CD4-positive, alpha-beta T cell treated with Interferon alpha-2 for 1 hour (primary cell): Measurements from ENCODE around the gene ADAMTS17.

Experiments used
- DNase-seq, 2 donors: peaks; one replicate each; pipeline ENCODE4 v3.0.0-alpha.2; 2020 to 2022

Gene ADAMTS17

GRCh38 chr15:100061944-100062343 is 279.8 kb downstream of the ADAMTS17 start:
- DNase-seq, result no peak

DNA sequence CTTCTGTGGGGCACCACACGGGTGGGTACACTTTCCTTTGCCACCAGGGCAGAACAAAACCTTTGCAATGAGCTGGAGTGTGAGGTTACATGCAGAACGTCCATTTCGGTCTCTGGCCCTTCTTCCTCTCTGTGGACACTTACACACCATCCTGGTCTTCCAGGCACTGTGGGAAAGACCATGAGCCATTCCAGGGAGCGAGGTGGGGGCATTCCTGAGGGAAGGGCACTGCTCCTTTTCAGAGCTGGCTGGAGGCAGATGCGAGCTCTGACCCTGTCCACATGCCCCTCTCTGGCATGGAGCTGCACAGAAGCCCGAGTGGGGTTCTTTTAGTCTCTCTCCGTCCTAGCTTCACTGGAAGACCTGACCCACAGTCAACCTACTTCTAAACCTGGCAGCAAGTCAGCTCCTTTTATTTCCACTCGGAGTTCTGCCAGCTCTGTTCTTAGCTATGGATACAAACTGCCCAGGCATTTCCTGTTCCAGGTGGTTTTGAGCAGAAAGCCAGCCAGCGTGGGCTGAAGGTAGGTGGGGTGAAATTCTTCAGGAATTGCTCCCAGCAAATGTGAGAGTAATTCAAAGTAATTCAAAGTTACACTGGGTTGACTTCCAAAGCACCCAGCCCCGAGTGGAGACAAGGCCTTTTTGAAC is 281.4 kb downstream of the ADAMTS17 start:
- no peak for DNase-seq

DNA sequence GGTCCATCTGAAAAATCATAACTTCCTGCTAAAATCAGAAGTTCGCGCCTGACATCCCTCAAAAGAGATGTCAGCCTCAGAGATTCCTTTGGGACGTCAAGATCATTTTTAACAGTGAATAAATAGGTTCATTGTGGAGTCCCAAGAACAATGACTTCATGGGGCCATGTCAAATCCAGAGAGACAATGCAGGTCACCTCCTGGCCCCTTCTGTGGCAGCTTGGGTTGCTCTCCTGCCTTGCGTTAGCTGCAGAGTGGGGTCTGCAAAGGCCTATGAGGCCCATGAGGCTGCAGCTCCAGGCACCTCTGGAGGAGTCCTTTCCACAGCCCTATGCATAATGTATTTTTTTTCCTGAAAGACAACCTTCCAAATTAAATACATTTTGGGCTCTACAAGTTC is 282.3 kb downstream of the ADAMTS17 start:
- no peak for DNase-seq

GRCh38 chr15:100059094-100059493 is 282.7 kb downstream of the ADAMTS17 start:
- DNase-seq, result no peak

DNA sequence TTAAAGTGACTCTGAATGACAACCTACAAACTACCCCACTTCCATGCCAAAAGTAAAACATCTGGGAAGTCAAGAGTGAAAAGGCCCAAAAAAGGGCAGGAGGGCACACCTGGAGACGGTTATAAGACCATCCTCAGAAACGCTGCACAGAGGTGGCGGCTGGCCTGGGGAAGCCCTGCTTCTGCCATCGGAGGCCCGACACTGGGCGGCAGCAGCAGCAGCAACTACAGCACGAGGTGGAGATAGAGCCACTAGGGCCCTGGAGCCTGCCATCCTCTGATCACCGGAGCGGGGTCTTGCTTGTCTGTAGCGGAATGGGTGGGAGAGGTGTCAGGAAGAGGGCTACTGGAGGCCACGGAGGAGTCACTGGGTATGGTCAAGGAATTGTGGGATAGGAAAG is 283.3 kb downstream of the ADAMTS17 start:
- DNase-seq, result no peak

GRCh38 chr15:100057281-100057680 is 284.5 kb downstream of the ADAMTS17 start:
- no peak for DNase-seq

- DNase-seq, result no peak
Observed at GRCh38 chr15:100056411-100057072, 285.2 kb downstream of the ADAMTS17 start.

DNA sequence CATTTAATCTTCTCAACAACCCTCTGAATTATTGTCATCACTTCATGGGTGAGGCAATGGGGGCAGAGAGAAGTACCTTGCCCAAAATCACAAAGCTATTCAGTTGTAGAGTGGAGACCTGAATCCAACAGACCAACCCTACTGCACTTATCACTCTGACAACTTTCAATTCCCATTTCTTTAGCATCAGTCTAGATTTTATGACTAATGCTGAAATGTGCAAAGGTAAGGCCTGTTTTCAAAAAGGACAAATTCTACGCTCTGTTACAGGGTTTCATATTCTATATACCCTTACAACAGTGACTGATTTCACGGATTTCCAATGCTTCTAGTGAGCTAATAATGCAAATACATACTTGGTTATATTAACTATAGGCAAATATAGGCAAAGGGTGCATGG is 286.0 kb downstream of the ADAMTS17 start:
- DNase-seq, result no peak

- no peak for DNase-seq
Observed at GRCh38 chr15:100054539-100054938, 287.2 kb downstream of the ADAMTS17 start.

DNA sequence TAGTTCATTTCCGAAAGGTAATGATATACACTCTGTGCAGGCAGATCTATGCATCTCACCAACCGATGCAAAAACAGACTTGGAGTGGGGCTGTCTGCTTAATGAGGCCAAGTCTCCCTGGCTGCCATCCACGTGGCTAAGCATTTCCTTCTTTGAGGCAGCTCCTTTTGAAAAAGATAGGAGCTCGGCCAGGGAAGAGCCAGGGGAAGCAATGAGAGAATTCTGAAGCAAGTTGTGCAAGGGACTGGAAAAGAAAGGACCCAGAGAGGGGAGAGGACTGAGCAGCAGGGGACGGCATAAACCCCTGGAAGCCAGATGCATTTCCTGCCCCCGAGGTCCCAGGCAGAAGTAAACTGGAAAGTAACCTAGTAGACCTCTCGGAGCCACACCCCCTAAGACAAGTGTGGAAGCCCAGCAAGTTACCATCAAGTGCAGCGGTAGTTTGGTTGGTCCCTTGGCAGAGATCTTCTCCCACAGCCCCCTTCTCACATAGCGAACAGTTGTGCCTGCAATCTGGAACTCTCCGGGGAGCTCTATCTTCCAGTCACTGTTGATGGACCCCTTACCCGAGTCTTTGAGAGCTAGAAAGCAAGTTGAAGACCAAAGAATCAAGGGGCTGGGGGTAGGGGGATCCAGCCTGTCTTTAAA is 288.2 kb downstream of the ADAMTS17 start:
- DNase-seq, result no peak

- no peak for DNase-seq
Observed at GRCh38 chr15:100052716-100053473, 288.9 kb downstream of the ADAMTS17 start.

- DNase-seq, result no peak
Observed at GRCh38 chr15:100050877-100051786, 290.6 kb downstream of the ADAMTS17 start.

DNA sequence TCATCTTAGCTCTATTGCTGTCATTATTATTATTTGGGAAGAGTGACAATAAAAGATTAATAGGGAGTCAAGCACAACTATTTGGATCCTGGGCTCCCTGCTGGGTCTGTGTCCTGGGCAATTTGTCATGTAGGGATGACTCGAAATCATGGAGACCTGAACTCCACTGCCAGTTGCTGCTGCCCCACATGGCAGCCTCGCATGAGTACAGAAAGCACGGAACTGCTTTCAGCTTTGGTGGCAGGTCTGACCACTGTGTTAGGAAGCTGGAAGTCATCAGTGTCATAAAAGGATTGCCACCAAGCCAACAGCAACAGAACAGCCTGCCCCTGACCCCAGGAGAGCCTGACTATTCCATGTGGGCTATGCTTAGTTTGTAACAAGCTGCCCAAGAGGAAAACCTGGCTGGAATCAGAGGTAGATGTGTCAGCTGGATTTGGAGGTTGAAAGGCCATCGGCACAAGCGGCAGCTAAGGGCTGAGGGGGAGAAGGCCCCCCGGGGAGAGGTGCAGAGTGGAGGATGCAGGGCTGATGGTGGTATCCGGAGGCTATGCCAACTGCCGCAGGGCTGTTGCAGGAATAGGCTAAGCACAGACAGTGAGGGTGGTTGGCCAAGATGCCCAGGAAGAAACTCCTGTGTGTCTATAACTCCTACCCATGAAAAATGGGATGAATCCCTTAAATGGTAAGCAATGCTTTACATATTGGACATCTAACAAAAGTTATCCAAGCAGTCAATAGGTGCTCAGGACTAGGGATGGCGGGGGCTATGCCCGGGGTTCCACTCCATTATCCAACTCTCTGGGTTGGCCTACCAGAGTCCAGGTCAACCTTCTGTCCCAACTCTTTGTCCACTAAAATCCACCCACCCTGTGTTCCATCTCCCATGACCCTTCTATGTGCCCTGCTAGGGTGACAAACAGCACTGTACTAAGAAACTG is 291.6 kb downstream of the ADAMTS17 start:
- no peak for DNase-seq

- no peak for DNase-seq
Observed at GRCh38 chr15:100049483-100049882, 292.3 kb downstream of the ADAMTS17 start.

- no peak for DNase-seq
Observed at GRCh38 chr15:100048736-100049135, 293.0 kb downstream of the ADAMTS17 start.

GRCh38 chr15:100043692-100044091 is 298.1 kb downstream of the ADAMTS17 start:
- no peak for DNase-seq

- no peak for DNase-seq
Observed at GRCh38 chr15:100043068-100043641, 298.6 kb downstream of the ADAMTS17 start.

DNA sequence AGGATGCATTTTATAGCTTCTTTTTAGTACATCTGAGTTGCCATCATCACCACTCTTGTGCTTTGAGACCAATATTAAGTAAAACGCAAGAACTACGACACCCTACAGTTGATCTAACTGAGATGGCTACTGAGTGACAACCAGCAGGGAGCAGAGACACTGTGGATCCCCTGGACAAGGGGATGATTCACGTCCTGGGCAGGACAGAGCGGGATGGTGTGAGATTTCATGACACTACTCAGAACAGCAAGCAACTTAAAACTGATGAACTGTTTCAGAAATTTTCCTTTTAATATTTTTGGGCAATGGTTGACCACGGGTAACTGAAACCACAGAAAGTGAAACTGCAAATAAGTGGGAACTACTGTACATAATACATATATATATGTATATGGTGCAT is 299.2 kb downstream of the ADAMTS17 start:
- DNase-seq, result no peak

DNA sequence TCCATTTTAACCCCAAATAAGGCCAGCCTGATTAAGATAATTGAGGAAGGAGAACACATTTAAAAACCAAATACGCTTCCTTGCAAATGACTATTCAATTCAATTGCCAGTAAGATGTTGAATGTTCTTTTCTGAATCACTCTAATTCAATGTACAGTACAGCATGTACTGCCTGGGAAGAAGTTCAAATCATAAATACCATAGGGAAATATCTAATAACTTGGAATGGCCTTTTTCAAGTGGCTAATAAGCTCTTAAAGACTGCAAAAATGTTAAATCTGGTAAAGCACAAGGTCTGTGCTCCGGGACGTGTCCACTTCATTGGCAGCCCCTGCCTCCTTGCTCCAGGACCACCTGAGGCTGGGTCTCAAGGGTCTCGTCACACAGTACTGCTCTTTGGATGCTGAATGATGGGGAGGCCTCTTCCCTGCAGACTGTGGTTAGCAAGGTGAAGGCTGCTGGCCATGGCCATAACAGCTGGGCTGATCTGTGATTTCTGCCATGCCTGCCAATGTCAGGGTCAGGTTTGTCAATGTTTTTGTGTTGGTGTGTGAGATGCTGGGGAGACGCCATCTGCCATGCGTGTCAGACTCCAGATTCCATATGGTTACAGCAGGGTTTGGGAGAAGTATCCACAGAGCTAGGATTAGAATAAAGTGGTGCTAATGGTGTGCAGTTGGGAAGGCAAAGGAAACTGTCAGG is 300.5 kb downstream of the ADAMTS17 start:
- DNase-seq, result no peak

GRCh38 chr15:100039994-100040393 is 301.8 kb downstream of the ADAMTS17 start:
- DNase-seq, result no peak
